HCT116 (cell line): ENCODE results near the gene SPACA5.

Experiments used
- CEBPB ChIP-seq: IDR thresholded peaks from 2 replicates; pipeline ENCODE4 v1.6.1; 2012; ENCODE audit warnings: low read depth
- EGR1 ChIP-seq: IDR thresholded peaks from 2 replicates; pipeline ENCODE4 v1.6.1; 2012; ENCODE audit warnings: low read depth
- EZH2 ChIP-seq: fragments of 200-600 bp; sonication (generic); IDR thresholded peaks from 2 replicates; pipeline ENCODE4 v1.6.1; 2017; ENCODE audit warnings: antibody characterized with exemption, mixed run types
- EZH2phosphoT487 ChIP-seq: fragments of 200-600 bp; IDR thresholded peaks from 2 replicates; pipeline ENCODE4 v1.6.1; 2018; ENCODE audit warnings: antibody characterized with exemption, borderline replicate concordance
- JUND ChIP-seq: IDR thresholded peaks from 2 replicates; pipeline ENCODE4 v1.6.1; 2012
- POLR2A ChIP-seq: IDR thresholded peaks from 2 replicates; pipeline ENCODE4 v1.7.0; 2011; ENCODE audit warnings: borderline replicate concordance; ENCODE audit not compliant: insufficient read depth, insufficient read length; ENCODE audit errors: extremely low read depth
- POLR2AphosphoS5 ChIP-seq: IDR thresholded peaks from 2 replicates; pipeline ENCODE4 v1.6.1; 2011; ENCODE audit warnings: mild to moderate bottlenecking, low read depth, low read length, moderate library complexity
- SIN3A ChIP-seq: IDR thresholded peaks from 2 replicates; pipeline ENCODE4 v1.6.1; 2012; ENCODE audit warnings: low read depth
- ZFX ChIP-seq: fragments of 450-650 bp; IDR thresholded peaks from 2 replicates; pipeline ENCODE4 v1.6.1; 2017
- ZNF274 ChIP-seq: fragments of 200-500 bp; sonication (Bioruptor generic); IDR thresholded peaks from 2 replicates; pipeline ENCODE4 v1.6.1; 2014; ENCODE audit warnings: mild to moderate bottlenecking, low read depth, low read length, inconsistent platforms
- TF ChIP-seq, protein P1 (sequence below), 3 experiments: fragments of 200-600 bp in 1 of 3; sonication (generic) in 1 of 3; IDR thresholded peaks in 2 of 3; conservative IDR thresholded peaks in 1 of 3; 2 replicates each; pipeline ENCODE4 v1.5.1; 2012 to 2017; ENCODE audit warnings: low read depth in 2 of 3, low read length in 2 of 3, antibody characterized with exemption in 1 of 3, borderline replicate concordance in 1 of 3, control low read depth in 1 of 3, mild to moderate bottlenecking in 1 of 3, mixed read lengths in 1 of 3, mixed run types in 1 of 3, moderate library complexity in 1 of 3; ENCODE audit not compliant: insufficient read depth in 1 of 3
- TF ChIP-seq, protein P2 (sequence below): IDR thresholded peaks from 2 replicates; pipeline ENCODE4 v1.6.1; 2012

DNA sequence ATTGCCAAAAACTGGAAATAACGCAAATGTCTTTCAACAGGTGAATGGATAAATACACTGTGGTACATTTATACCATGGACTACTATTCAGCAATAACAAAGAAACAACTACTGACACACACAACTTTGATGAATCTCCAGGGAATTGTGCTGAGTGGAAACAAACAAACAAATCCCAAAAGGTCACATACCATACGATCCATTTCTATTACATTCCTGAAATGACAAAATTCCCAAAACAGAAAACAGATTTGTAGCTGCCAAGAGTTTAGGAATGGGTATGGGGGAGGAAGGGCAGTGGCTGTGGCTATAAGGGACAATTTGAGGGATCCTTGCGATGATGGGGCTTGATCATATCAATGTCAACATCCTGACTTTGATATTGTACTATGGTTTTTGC is 5.5 kb upstream of the SPACA5 start:
- TF ChIP-seq EZH2 (no peak), EGR1 (no peak), JUND (no peak), ZFX (no peak), ZNF274 (no peak), EZH2phosphoT487 (no peak), CEBPB (no peak), POLR2AphosphoS5 (no peak), POLR2A (no peak), SIN3A (no peak)
- TF ChIP-seq, protein P1, sequence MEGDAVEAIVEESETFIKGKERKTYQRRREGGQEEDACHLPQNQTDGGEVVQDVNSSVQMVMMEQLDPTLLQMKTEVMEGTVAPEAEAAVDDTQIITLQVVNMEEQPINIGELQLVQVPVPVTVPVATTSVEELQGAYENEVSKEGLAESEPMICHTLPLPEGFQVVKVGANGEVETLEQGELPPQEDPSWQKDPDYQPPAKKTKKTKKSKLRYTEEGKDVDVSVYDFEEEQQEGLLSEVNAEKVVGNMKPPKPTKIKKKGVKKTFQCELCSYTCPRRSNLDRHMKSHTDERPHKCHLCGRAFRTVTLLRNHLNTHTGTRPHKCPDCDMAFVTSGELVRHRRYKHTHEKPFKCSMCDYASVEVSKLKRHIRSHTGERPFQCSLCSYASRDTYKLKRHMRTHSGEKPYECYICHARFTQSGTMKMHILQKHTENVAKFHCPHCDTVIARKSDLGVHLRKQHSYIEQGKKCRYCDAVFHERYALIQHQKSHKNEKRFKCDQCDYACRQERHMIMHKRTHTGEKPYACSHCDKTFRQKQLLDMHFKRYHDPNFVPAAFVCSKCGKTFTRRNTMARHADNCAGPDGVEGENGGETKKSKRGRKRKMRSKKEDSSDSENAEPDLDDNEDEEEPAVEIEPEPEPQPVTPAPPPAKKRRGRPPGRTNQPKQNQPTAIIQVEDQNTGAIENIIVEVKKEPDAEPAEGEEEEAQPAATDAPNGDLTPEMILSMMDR (IDR thresholded peaks at IDR 0.05 in 2 of 3, conservative IDR thresholded peaks at IDR 0.05 in 1 of 3; ENCODE audit: borderline replicate concordance in 1 of 3, insufficient read depth in 1 of 3, low read depth in 2 of 3, low read length in 2 of 3): no peak
- TF ChIP-seq, protein P2, sequence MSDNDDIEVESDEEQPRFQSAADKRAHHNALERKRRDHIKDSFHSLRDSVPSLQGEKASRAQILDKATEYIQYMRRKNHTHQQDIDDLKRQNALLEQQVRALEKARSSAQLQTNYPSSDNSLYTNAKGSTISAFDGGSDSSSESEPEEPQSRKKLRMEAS: no peak
